Astrocyte (in vitro differentiated cells and primary cell): ENCODE data around the gene ATRNL1.

Experiments used
- CTCF ChIP-seq: IDR thresholded peaks from 2 replicates; pipeline ENCODE4 v1.5.1; 2011; ENCODE audit warnings: low read depth, mild to moderate bottlenecking, inconsistent platforms, low read length, moderate library complexity; ENCODE audit not compliant: insufficient read depth
- EZH2 ChIP-seq: IDR thresholded peaks from 2 replicates; pipeline ENCODE4 v1.6.1; 2012; ENCODE audit warnings: mild to moderate bottlenecking, low read length, inconsistent platforms; ENCODE audit not compliant: insufficient read depth

GRCh38 chr10:115883372-115883771 is 790.2 kb downstream of the ATRNL1 start:
- TF ChIP-seq CTCF (no peak), EZH2 (no peak)
